Thymus (tissue), 11 donors: Measurements from ENCODE around the gene MUC2. TPM values are rescaled to one million over a fixed set of nuclear protein-coding genes. Genes with fewer than 3 reads are reported as not detected.

Experiments
- DNase-seq, 9 donors: peaks; one replicate each; pipeline ENCODE4 v3.0.0-alpha.2; 2013; ENCODE audit warnings: low spot score in 9 of 9, low read depth in 6 of 9, missing footprints in 1 of 9
- H3K27ac ChIP-seq, 2 donors: one replicate each; pipeline ENCODE4 v1.5.1; 2013; ENCODE audit warnings: control low read depth in 1 of 2, low read depth in 1 of 2, low read length in 1 of 2, mild to moderate bottlenecking in 1 of 2, moderate library complexity in 1 of 2
- H3K27me3 ChIP-seq, 2 donors: one replicate each; pipeline ENCODE4 v1.5.1; 2013; ENCODE audit warnings: low read length in 1 of 2; ENCODE audit not compliant: control insufficient read depth in 2 of 2, insufficient read depth in 1 of 2
- H3K36me3 ChIP-seq, 2 donors: one replicate each; pipeline ENCODE4 v1.5.1; 2013; ENCODE audit warnings: low read length in 1 of 2, mild to moderate bottlenecking in 1 of 2, moderate library complexity in 1 of 2; ENCODE audit not compliant: control insufficient read depth in 2 of 2, insufficient read depth in 2 of 2
- H3K4me1 ChIP-seq, 2 donors: one replicate each; pipeline ENCODE4 v1.5.1; 2013; ENCODE audit warnings: low read length in 2 of 2; ENCODE audit not compliant: control insufficient read depth in 2 of 2, insufficient read depth in 2 of 2
- H3K4me3 ChIP-seq, 2 donors: one replicate each; pipeline ENCODE4 v1.5.1; 2013; ENCODE audit warnings: low read length in 2 of 2, control low read depth in 1 of 2, mild to moderate bottlenecking in 1 of 2
- H3K9me3 ChIP-seq, 2 donors: one replicate each; pipeline ENCODE4 v1.5.1; 2013; ENCODE audit warnings: low read length in 1 of 2, mild to moderate bottlenecking in 1 of 2; ENCODE audit not compliant: control insufficient read depth in 2 of 2, insufficient read depth in 1 of 2
- WGBS: extraction: QIAGEN DNeasy Blood & Tissue Kit; methylation state at CpG from one replicate; pipeline ENCODE4 v1.1.7; 2013; 5-methylcytosine and 5-hydroxymethylcytosine counted together
- polyA plus RNA-seq: library from polyadenylated mRNA; stranded (reverse); fragments of 200-250 nt; gene quantifications from one replicate; pipeline ENCODE4 v1.2.3, GENCODE V29; 2013
- total RNA-seq: library from RNA; stranded (reverse); fragments of 120-200 nt; gene quantifications from one replicate; pipeline ENCODE4 v1.2.4, GENCODE V29; 2013
- donor health status: healthy.

MUC2 gene
- total and polyA plus RNA-seq, 2 donors = under 0.01 TPM

GRCh38 chr11:1100417-1101245, 26.0 kb downstream of the MUC2 start:
- Histone ChIP-seq H3K27ac (no peak overlapping the region), H3K27me3 (no peaks in the 10 kb centered on the region), H3K9me3 (peaks cover 12 to 51% of the 10 kb centered on the region in 2 donors), H3K36me3 (no peaks in the 10 kb centered on the region), H3K4me1 (no peaks in the 10 kb centered on the region), H3K4me3 (no peak overlapping the region)
- DNase-seq = no peak
- 93% methylated on average over 33 of the region's 33 CpGs for WGBS

DNA sequence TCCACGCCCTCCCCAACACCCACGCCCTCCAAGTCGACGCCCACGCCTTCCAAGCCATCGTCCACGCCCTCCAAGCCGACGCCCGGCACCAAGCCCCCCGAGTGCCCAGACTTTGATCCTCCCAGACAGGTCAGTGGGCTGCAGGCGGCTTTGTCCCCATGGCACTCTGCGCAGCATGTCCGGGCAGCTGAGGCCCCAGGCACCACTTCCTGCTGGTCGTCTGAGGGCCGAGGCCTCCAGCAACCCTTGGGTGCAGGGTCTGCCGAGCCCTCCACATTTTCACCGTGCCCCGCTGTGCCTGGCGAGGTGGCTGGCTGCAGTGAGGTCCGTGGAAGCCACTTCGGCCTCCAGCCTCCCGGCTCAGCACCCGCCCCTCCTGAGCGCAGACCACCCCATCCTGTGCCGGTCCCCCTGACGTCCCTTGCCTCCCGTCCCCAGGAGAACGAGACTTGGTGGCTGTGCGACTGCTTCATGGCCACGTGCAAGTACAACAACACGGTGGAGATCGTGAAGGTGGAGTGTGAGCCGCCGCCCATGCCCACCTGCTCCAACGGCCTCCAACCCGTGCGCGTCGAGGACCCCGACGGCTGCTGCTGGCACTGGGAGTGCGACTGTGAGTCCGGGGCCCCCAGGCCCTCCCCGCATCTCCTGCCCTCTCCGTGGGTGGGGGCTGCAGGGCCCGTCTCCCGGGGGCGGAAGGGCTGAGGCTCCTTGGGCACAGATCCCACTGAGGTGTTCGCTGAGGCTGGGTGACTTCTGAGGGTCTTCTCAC, 26.8 kb downstream of the MUC2 start:
- no peak overlapping the region for H3K27ac ChIP-seq
- no peaks in the 10 kb centered on the region for H3K27me3 ChIP-seq
- no peaks in the 10 kb centered on the region for H3K4me1 ChIP-seq
- WGBS = 93% methylated on average over 50 of the region's 50 CpGs
- no peak for DNase-seq
- no peaks in the 10 kb centered on the region for H3K36me3 ChIP-seq
- peaks cover 10 to 43% of the 10 kb centered on the region in 2 donors for H3K9me3 ChIP-seq
- no peak overlapping the region for H3K4me3 ChIP-seq

- no peak overlapping the region for H3K4me3 ChIP-seq
- H3K4me1 ChIP-seq = no peaks in the 10 kb centered on the region
- no peaks in the 10 kb centered on the region for H3K36me3 ChIP-seq
- H3K27me3 ChIP-seq = no peaks in the 10 kb centered on the region
- H3K9me3 ChIP-seq = peaks cover 10 to 42% of the 10 kb centered on the region in 2 donors
- H3K27ac ChIP-seq = no peak overlapping the region
- DNase-seq = no peak
- 89% methylated on average over 31 of the region's 31 CpGs for WGBS
Observed at GRCh38 chr11:1102221-1102971, 27.7 kb downstream of the MUC2 start.

GRCh38 chr11:1102996-1103395, 28.3 kb downstream of the MUC2 start:
- Histone ChIP-seq H3K9me3 (peaks cover 10 to 42% of the 10 kb centered on the region in 2 donors), H3K27ac (no peak overlapping the region), H3K4me1 (no peaks in the 10 kb centered on the region), H3K4me3 (no peak overlapping the region), H3K36me3 (no peaks in the 10 kb centered on the region), H3K27me3 (no peaks in the 10 kb centered on the region)
- WGBS = 95% methylated on average over 12 of the region's 12 CpGs
- DNase-seq = no peak

- H3K9me3 ChIP-seq = peaks cover 10 to 42% of the 10 kb centered on the region in 2 donors
- no peak overlapping the region for H3K4me3 ChIP-seq
- H3K27ac ChIP-seq = no peak overlapping the region
- 89% methylated on average over 44 of the region's 44 CpGs for WGBS
- H3K27me3 ChIP-seq = no peaks in the 10 kb centered on the region
- H3K36me3 ChIP-seq = no peaks in the 10 kb centered on the region
- no peak for DNase-seq
- no peaks in the 10 kb centered on the region for H3K4me1 ChIP-seq
Observed at GRCh38 chr11:1103401-1104360, 29.0 kb downstream of the MUC2 start.

GRCh38 chr11:1104411-1105182, 29.9 kb downstream of the MUC2 start:
- Histone ChIP-seq H3K36me3 (no peaks in the 10 kb centered on the region), H3K27me3 (no peaks in the 10 kb centered on the region), H3K4me3 (no peak overlapping the region), H3K27ac (no peak overlapping the region), H3K9me3 (peaks cover 8 to 35% of the 10 kb centered on the region in 2 donors), H3K4me1 (no peaks in the 10 kb centered on the region)
- DNase-seq = no peak
- 89% methylated on average over 28 of the region's 28 CpGs for WGBS

DNA sequence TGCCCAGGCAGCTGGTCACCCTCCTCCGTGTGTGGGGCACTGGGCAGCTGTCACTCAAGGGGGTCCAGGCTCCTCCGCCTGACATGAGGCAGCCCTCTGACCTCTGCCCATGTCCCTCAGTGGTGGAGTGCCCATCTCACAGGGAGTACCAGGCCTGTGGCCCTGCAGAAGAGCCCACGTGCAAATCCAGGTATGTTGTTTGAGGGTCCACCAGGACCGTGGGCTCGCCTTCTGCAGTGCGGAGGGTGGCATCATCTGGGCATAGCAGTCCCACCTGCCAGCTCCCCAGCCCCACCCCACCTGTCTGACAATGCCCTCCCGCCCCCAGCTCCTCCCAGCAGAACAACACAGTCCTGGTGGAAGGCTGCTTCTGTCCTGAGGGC, 30.5 kb downstream of the MUC2 start:
- 94% methylated on average over 7 of the region's 7 CpGs for WGBS
- DNase-seq = no peak
- Histone ChIP-seq H3K4me1 (no peaks in the 10 kb centered on the region), H3K27ac (no peak overlapping the region), H3K36me3 (no peaks in the 10 kb centered on the region), H3K9me3 (peaks cover 6 to 29% of the 10 kb centered on the region in 2 donors), H3K4me3 (no peak overlapping the region), H3K27me3 (no peaks in the 10 kb centered on the region)

DNA sequence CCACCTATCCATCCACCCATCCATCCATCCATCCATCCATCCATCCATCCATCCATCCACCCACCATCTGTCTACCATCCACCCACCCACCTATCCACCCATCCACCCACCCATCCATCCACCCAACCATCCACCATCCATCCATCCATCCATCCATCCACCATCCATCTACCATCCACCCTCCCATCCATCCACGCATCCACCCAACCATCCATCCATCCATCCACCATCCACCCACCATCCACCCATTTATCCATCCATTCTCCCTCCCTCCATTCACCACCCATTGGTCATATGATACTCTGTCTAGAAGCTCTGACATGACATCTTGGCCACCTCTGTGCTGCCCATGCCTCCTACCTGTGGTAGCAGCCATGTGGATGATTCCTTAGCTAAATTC, 31.7 kb downstream of the MUC2 start:
- H3K9me3 ChIP-seq = peaks cover 0 to 17% of the 10 kb centered on the region in 2 donors
- no peak overlapping the region for H3K4me3 ChIP-seq
- H3K27me3 ChIP-seq = no peaks in the 10 kb centered on the region
- H3K4me1 ChIP-seq = no peaks in the 10 kb centered on the region
- no peaks in the 10 kb centered on the region for H3K36me3 ChIP-seq
- no peak for DNase-seq
- WGBS = 91% methylated on average over 1 of the region's 1 CpG
- no peak overlapping the region for H3K27ac ChIP-seq
